ENCODE results near the gene MMP24. TPM values are rescaled to one million over a fixed set of nuclear protein-coding genes. Genes with fewer than 3 reads are reported as not detected.
A peak's percentile ranks its signal among the peaks of the same experiment; 100 is the strongest.
"Not testable (repeated sequence)": the region's sequence is repeated elsewhere in the genome, so short reads cannot be mapped to it uniquely, and the experiment has no call there.

MMP24 gene
- polyA plus RNA-seq, 2 donors = 0.10 to 0.12 TPM

DNA sequence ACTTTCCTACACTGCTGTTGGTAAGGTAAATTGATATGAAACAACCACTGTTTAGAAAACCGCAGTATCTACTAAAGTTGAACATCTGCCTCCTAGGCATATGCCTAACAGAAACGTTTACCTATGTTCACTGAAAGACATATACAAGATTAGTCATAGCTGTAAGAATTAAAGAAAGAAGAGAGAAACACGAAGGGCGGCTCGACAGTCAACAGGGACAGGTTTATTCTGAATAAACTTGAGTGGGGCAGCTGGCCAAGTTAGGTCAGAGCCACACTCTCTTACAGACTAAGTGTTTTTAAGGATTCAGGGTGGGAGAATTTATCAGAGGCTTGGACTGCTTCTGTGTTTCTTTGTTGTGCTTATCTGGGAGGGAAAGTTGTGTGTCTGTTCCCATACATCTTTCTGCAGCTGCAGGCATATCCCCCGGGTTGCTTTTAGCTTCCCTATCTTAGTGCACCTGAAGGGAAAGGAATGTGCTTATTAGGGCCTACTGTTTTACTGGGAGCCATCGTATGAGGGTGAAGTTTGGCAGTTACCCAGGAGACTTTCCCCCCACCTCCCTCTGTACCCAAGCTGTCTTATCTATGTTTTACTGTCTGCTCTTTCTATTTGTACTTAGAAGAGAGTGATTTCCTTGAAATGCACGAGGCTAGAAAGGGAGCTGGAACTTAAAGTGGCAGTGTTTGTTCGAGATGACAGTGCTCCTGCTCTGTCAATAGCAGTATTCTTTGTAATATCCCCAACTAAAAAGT lies 34.2 kb upstream of the MMP24 start:
- H3K27ac ChIP-seq (ENCODE audit: low read depth in 2 of 2, low read length in 1 of 2) = no peak overlapping the region
- 43 to 47% methylated on average over 9 of the region's 9 CpGs for WGBS, 2 donors
- H3K27me3 ChIP-seq (ENCODE audit: control insufficient read depth in 1 of 2, insufficient read depth in 2 of 2, low read length in 2 of 2) = no peaks in the 10 kb centered on the region

DNA sequence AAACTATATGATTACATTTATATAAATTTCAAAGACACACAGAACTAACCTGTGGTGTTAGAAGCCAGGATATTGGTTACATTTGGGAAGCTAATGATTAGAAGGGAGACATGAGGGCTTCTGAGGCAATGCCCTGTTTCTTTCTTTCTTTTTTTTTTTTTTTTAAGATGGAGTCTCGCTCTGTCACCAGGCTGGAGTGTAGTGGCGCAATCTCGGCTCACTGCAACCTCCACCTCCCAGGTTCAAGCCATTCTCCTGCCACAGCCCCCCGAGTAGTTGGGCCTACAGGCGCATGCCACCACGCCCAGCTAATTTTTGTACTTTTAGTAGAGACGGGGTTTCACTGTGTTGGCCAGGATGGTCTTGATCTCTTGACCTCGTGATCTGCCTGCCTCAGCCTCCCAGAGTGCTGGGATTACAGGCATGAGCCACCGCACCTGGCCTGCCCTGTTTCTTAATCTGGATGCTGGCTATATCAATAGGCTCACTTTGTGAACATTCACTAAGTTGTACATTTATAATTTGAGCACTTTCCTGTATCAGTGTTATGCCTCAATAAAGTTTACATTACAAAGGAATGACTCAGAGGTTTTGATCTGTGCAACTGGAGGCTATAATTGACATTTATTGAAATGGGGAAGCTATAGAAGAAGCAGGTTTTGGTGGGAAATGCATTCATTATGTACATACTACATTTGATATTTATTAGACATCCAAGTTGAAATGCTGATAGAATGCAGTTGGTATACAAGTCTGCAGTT lies 33.3 kb upstream of the MMP24 start:
- not testable (repeated sequence) for H3K27me3 ChIP-seq (ENCODE audit: control insufficient read depth in 1 of 2, insufficient read depth in 2 of 2, low read length in 2 of 2); H3K27ac ChIP-seq (ENCODE audit: low read depth in 2 of 2, low read length in 1 of 2); H3K4me1 ChIP-seq (ENCODE audit: control insufficient read depth in 2 of 2, insufficient read depth in 2 of 2, low read length in 1 of 2); H3K4me3 ChIP-seq (ENCODE audit: low read depth in 1 of 2, low read length in 2 of 2); H3K36me3 ChIP-seq (ENCODE audit: control insufficient read depth in 2 of 2, insufficient read depth in 2 of 2, low read length in 1 of 2); H3K9me3 ChIP-seq (ENCODE audit: control insufficient read depth in 2 of 2, insufficient read depth in 1 of 2, low read depth in 1 of 2, low read length in 1 of 2)
- 88 to 90% methylated on average over 9 of the region's 9 CpGs for WGBS, 2 donors

More for the DNA sequence above, 34.2 kb upstream of the MMP24 start:
- Histone ChIP-seq H3K4me3 (ENCODE audit: low read depth in 1 of 2, low read length in 2 of 2) (no peak overlapping the region), H3K36me3 (ENCODE audit: control insufficient read depth in 2 of 2, insufficient read depth in 2 of 2, low read length in 1 of 2) (no peaks in the 10 kb centered on the region), H3K9me3 (ENCODE audit: control insufficient read depth in 2 of 2, insufficient read depth in 1 of 2, low read depth in 1 of 2, low read length in 1 of 2) (no peaks in the 10 kb centered on the region), H3K4me1 (ENCODE audit: control insufficient read depth in 2 of 2, insufficient read depth in 2 of 2, low read length in 1 of 2) (no peaks in the 10 kb centered on the region)

DNA sequence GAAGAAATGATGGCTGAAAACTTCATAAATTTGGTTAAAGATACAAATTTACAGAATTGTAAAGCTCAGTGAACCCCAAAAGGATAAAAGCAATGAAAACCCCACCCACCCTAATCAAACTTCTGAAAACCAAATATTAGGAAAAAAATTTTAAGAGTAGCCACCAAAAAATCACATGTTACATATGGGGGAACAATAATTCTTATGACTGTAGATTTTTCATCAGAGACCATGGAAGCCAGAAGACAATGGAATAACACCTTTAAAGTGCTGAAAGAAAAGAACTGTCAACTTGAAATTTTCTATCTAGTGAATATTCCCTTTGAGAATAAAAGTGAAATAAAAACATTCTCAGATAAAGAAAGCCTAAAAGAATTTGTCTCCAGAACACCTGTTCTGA lies 30.2 kb upstream of the MMP24 start:
- no peaks in the 10 kb centered on the region for H3K4me1 ChIP-seq (ENCODE audit: control insufficient read depth in 2 of 2, insufficient read depth in 2 of 2, low read length in 1 of 2)
- no peak overlapping the region for H3K4me3 ChIP-seq (ENCODE audit: low read depth in 1 of 2, low read length in 2 of 2)
- no peaks in the 10 kb centered on the region for H3K9me3 ChIP-seq (ENCODE audit: control insufficient read depth in 2 of 2, insufficient read depth in 1 of 2, low read depth in 1 of 2, low read length in 1 of 2)
- no peak overlapping the region for H3K27ac ChIP-seq (ENCODE audit: low read depth in 2 of 2, low read length in 1 of 2)
- H3K36me3 ChIP-seq (ENCODE audit: control insufficient read depth in 2 of 2, insufficient read depth in 2 of 2, low read length in 1 of 2) = no peaks in the 10 kb centered on the region
- H3K27me3 ChIP-seq (ENCODE audit: control insufficient read depth in 1 of 2, insufficient read depth in 2 of 2, low read length in 2 of 2) = no peaks in the 10 kb centered on the region

DNA sequence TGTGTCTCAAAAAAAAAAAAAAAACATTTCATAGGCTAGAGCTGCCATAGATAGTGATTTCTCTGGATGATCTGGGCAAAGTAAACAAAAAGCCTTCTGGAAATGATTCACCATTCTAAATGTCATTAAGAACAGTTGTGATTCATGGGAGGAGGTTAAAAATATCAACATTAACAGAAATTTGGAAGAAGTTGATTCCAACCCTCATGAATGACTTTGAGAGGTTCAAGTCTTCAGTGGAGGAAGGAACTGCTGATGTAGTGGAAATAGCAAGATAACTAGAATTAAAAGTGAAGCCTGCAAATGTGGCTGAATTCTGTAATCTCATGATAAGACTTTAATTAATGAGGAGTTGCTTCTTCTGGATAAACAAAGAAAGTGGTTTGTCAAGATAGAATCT lies 26.8 kb upstream of the MMP24 start:
- H3K27me3 ChIP-seq (ENCODE audit: control insufficient read depth in 1 of 2, insufficient read depth in 2 of 2, low read length in 2 of 2) = no peaks in the 10 kb centered on the region
- H3K9me3 ChIP-seq (ENCODE audit: control insufficient read depth in 2 of 2, insufficient read depth in 1 of 2, low read depth in 1 of 2, low read length in 1 of 2) = no peaks in the 10 kb centered on the region
- H3K4me1 ChIP-seq (ENCODE audit: control insufficient read depth in 2 of 2, insufficient read depth in 2 of 2, low read length in 1 of 2) = no peaks in the 10 kb centered on the region
- no peak overlapping the region for H3K27ac ChIP-seq (ENCODE audit: low read depth in 2 of 2, low read length in 1 of 2)
- no peaks in the 10 kb centered on the region for H3K36me3 ChIP-seq (ENCODE audit: control insufficient read depth in 2 of 2, insufficient read depth in 2 of 2, low read length in 1 of 2)
- H3K4me3 ChIP-seq (ENCODE audit: low read depth in 1 of 2, low read length in 2 of 2) = no peak overlapping the region

DNA sequence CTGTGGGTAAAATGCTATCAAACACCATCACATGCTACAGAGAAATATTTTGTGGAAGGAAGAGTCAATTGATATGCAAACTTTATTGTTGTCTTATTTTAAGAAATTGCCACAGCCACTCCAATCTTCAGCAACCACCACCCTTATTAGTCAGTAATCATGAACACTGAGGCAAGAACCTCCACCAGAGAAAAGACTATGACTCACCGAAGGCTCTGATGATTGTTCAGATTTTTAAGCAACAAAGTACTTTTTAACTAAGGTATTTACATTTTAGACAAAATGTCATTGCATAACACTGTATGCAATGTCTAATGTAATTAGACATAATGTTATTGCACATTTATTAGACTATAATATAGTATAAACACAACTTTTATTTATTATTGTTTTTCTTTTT lies 26.2 kb upstream of the MMP24 start:
- H3K4me3 ChIP-seq (ENCODE audit: low read depth in 1 of 2, low read length in 2 of 2) = no peak overlapping the region
- no peaks in the 10 kb centered on the region for H3K27me3 ChIP-seq (ENCODE audit: control insufficient read depth in 1 of 2, insufficient read depth in 2 of 2, low read length in 2 of 2)
- H3K27ac ChIP-seq (ENCODE audit: low read depth in 2 of 2, low read length in 1 of 2) = no peak overlapping the region
- WGBS, 2 donors = 54 to 63% methylated on average over 1 of the region's 1 CpG
- H3K9me3 ChIP-seq (ENCODE audit: control insufficient read depth in 2 of 2, insufficient read depth in 1 of 2, low read depth in 1 of 2, low read length in 1 of 2) = no peaks in the 10 kb centered on the region
- H3K36me3 ChIP-seq (ENCODE audit: control insufficient read depth in 2 of 2, insufficient read depth in 2 of 2, low read length in 1 of 2) = no peaks in the 10 kb centered on the region
- H3K4me1 ChIP-seq (ENCODE audit: control insufficient read depth in 2 of 2, insufficient read depth in 2 of 2, low read length in 1 of 2) = no peaks in the 10 kb centered on the region

DNA sequence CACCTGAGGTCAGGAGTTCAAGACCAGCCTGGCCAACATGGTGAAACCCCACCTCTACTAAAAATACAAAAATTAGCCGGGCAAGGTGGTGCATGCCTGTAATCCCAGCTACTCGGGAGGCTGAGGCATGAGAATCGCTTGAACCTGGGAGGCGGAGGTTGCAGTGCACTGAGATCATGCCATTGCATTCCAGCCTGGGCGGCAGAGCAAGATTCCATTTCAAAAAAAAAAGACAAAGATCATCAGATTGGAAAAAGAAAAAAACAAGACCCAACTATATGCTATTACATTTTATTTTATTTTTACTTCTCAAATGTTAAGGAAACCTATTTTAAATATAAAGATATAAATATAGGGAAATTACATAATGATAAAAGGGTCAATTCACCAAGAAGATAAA lies 25.0 kb upstream of the MMP24 start:
- 95 to 98% methylated on average over 5 of the region's 5 CpGs for WGBS, 2 donors
- not testable (repeated sequence) for H3K4me1 ChIP-seq (ENCODE audit: control insufficient read depth in 2 of 2, insufficient read depth in 2 of 2, low read length in 1 of 2); H3K27me3 ChIP-seq (ENCODE audit: control insufficient read depth in 1 of 2, insufficient read depth in 2 of 2, low read length in 2 of 2); H3K36me3 ChIP-seq (ENCODE audit: control insufficient read depth in 2 of 2, insufficient read depth in 2 of 2, low read length in 1 of 2); H3K9me3 ChIP-seq (ENCODE audit: control insufficient read depth in 2 of 2, insufficient read depth in 1 of 2, low read depth in 1 of 2, low read length in 1 of 2); H3K27ac ChIP-seq (ENCODE audit: low read depth in 2 of 2, low read length in 1 of 2); H3K4me3 ChIP-seq (ENCODE audit: low read depth in 1 of 2, low read length in 2 of 2)

DNA sequence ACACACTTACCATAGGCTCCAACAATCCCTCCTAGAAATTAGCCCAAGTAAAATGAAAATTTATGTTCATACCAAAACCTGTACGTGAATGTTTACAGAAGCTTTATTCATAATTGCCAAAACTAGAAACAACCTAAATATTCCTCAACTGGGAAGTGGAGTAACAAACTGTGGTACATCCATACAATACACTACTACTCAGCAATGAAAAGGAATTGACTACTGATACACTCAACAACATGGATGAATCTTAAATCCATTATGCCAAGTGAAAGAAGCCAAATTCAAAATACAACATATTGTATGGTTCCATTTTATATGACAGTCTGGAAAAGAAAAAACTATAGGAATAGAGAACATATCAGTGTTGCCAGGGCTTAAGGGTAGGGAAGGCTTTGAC lies 19.7 kb upstream of the MMP24 start:
- Histone ChIP-seq H3K36me3 (ENCODE audit: control insufficient read depth in 2 of 2, insufficient read depth in 2 of 2, low read length in 1 of 2) (no peaks in the 10 kb centered on the region), H3K4me1 (ENCODE audit: control insufficient read depth in 2 of 2, insufficient read depth in 2 of 2, low read length in 1 of 2) (no peaks in the 10 kb centered on the region), H3K27me3 (ENCODE audit: control insufficient read depth in 1 of 2, insufficient read depth in 2 of 2, low read length in 2 of 2) (no peaks in the 10 kb centered on the region), H3K9me3 (ENCODE audit: control insufficient read depth in 2 of 2, insufficient read depth in 1 of 2, low read depth in 1 of 2, low read length in 1 of 2) (no peaks in the 10 kb centered on the region), H3K4me3 (ENCODE audit: low read depth in 1 of 2, low read length in 2 of 2) (no peak overlapping the region), H3K27ac (ENCODE audit: low read depth in 2 of 2, low read length in 1 of 2) (no peak overlapping the region)
- WGBS, 2 donors = 78 to 85% methylated on average over 1 of the region's 1 CpG

DNA sequence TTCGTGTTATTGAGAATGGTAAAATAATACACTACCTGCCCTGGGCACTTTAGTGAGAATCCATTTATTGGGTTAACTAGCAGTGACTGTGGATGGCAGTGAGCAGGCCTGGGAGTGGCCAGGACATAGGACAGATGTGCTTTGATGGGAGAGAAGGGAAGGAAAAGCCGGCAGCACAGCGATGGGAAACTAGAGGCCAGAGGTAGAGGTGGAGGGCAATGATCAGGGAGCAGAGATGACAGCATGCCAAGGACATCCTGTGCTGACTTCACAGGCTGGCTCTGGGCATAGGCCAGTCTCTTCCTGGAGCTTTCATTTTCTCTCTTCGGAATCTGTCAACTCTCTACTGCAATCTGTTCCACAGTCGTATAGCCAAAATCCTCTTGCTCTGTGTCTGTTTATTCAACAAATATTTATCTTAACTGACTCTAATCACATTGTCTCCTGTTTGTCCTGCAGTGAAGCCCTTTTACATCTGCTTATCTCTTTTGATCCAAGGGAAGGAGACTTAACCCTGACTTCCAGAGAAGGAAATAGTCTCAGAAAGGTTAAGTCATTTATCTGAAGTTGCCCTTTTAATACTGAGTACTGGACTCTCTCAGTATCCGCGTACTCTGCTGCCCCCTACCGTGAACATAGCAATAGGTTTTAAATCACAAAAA lies 18.4 kb upstream of the MMP24 start:
- 30 to 32% methylated on average over 8 of the region's 8 CpGs for WGBS, 2 donors

DNA sequence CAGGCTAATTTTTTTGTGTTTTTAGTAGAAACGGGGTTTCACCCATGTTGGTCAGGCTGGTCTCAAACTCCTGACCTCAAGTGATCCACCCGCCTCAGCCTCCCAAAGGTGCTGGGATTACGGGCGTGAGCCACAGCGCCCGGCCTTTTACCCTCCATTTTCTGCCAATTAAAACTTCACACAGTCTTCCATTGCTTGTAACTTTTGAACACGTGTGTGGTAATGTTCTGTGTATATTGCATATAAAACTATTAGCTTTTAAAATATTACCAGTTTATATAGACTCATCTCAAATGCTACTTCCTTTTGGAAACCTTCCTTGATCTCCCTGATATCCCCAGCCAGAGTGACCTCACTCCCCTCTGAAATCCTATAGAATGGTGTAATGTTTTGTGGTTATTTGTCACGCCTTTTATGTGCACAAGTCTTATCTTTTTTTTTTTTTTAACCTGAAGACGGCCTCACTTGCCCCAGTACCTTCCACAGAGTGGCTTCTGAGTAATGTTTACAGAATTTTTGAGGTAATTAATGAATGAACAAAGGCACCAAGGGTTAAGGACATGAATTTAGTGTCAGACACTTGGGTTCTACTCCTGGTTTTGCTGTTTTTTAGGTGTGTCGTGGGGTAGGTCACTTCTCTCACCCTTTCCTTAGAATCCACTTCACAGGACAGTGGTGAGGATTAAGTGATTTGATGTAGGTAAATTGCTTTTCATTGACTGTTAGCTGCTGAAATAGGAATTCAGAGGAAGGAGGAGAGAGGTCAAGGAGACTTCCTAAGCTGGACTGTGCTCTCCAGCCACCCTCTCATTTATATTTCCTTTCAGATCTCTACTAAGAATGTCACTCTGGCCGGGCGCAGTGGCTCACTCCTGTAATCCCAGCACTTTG lies 11.2 kb upstream of the MMP24 start:
- Histone ChIP-seq H3K36me3 (ENCODE audit: control insufficient read depth in 2 of 2, insufficient read depth in 2 of 2, low read length in 1 of 2) (no peaks in the 10 kb centered on the region), H3K4me3 (ENCODE audit: low read depth in 1 of 2, low read length in 2 of 2) (no peak overlapping the region), H3K27me3 (ENCODE audit: control insufficient read depth in 1 of 2, insufficient read depth in 2 of 2, low read length in 2 of 2) (no peaks in the 10 kb centered on the region), H3K27ac (ENCODE audit: low read depth in 2 of 2, low read length in 1 of 2) (no peak overlapping the region), H3K9me3 (ENCODE audit: control insufficient read depth in 2 of 2, insufficient read depth in 1 of 2, low read depth in 1 of 2, low read length in 1 of 2) (no peaks in the 10 kb centered on the region), H3K4me1 (ENCODE audit: control insufficient read depth in 2 of 2, insufficient read depth in 2 of 2, low read length in 1 of 2) (no peaks in the 10 kb centered on the region)
- 88 to 90% methylated on average over 12 of the region's 12 CpGs for WGBS, 2 donors

More for the DNA sequence above, 18.4 kb upstream of the MMP24 start:
- Histone ChIP-seq H3K4me3 (ENCODE audit: low read depth in 1 of 2, low read length in 2 of 2) (no peak overlapping the region), H3K4me1 (ENCODE audit: control insufficient read depth in 2 of 2, insufficient read depth in 2 of 2, low read length in 1 of 2) (no peaks in the 10 kb centered on the region), H3K27me3 (ENCODE audit: control insufficient read depth in 1 of 2, insufficient read depth in 2 of 2, low read length in 2 of 2) (no peaks in the 10 kb centered on the region), H3K27ac (ENCODE audit: low read depth in 2 of 2, low read length in 1 of 2) (peak overlapping the region; percentile 5 to 65), H3K36me3 (ENCODE audit: control insufficient read depth in 2 of 2, insufficient read depth in 2 of 2, low read length in 1 of 2) (no peaks in the 10 kb centered on the region), H3K9me3 (ENCODE audit: control insufficient read depth in 2 of 2, insufficient read depth in 1 of 2, low read depth in 1 of 2, low read length in 1 of 2) (no peaks in the 10 kb centered on the region)

All from esophagus (tissue), 2 donors.